Activated CD8-positive, alpha-beta T cell treated with anti-CD3 and anti-CD28 coated beads for 36 hours (primary cell): ENCODE measurements around the gene ATP1B1. TPM values are rescaled to one million over a fixed set of nuclear protein-coding genes. Genes with fewer than 3 reads are reported as not detected.

Experiments used
- ATAC-seq: fragments of 200-7000 bp; cut with Tn5 transposase; one replicate; pipeline ENCODE4 v1.10.0; 2021; ENCODE audit warnings: mild to moderate bottlenecking, moderate library complexity
- CTCF ChIA-PET: fragments of 350-600 bp; sonication (Branson Sonifier 250); formaldehyde crosslinking; loops from one replicate; lab custom pipeline; 2021; ENCODE audit warnings: antibody characterized with exemption; lab: Charles Lee
- POLR2A ChIA-PET: fragments of 350-600 bp; sonication (Branson Sonifier 250); formaldehyde crosslinking; loops from one replicate; lab custom pipeline; 2021; ENCODE audit warnings: antibody characterized with exemption; lab: Charles Lee
- DNase-seq: peaks from one replicate; pipeline ENCODE4 v3.0.0-alpha.2; 2020
- H3K27ac Mint-ChIP-seq: one replicate; pipeline ENCODE4 v1.8.0; 2021; ENCODE audit warnings: mild to moderate bottlenecking, mixed read lengths
- H3K27me3 Mint-ChIP-seq: one replicate; pipeline ENCODE4 v1.8.0; 2021; ENCODE audit warnings: mixed read lengths
- H3K36me3 Mint-ChIP-seq: one replicate; pipeline ENCODE4 v1.8.0; 2021; ENCODE audit warnings: low read depth, mixed read lengths
- H3K4me1 Mint-ChIP-seq: one replicate; pipeline ENCODE4 v1.8.0; 2021; ENCODE audit warnings: low read depth, mixed read lengths
- H3K4me3 Mint-ChIP-seq: one replicate; pipeline ENCODE4 v1.8.0; 2021; ENCODE audit warnings: mild to moderate bottlenecking, moderate library complexity, mixed read lengths
- H3K9me3 Mint-ChIP-seq: one replicate; pipeline ENCODE4 v1.8.0; 2021; ENCODE audit warnings: mixed read lengths
- CTCF ChIP-seq: fragments of 200-600 bp; IDR thresholded peaks from one replicate; pipeline ENCODE4 v1.8.0; 2022; ENCODE audit warnings: antibody characterized with exemption, mild to moderate bottlenecking
- intact Hi-C: fragments of 100-400 bp; cut with micrococcal nuclease; formaldehyde crosslinking; loops from one replicate; pipeline ENCODE4 v1.10.0; 2022
- total RNA-seq, 2 experiments: library from RNA; stranded (reverse); gene quantifications; one replicate each; pipeline ENCODE4 v1.2.3, GENCODE V29; 2021

Gene ATP1B1
- total RNA-seq, 2 experiments from 2014 or later, result 3.1 to 3.7 TPM

- intact Hi-C loops, result no loop called here
- no peak for TF ChIP-seq CTCF
- CTCF ChIA-PET, result no interaction called here
- no peaks in the 10 kb centered on the region for H3K36me3 Mint-ChIP-seq
- DNase-seq (no peak), ATAC-seq (no peak)
- no peak overlapping the region for H3K27ac Mint-ChIP-seq
- POLR2A ChIA-PET, result no interaction called here
- H3K4me1 Mint-ChIP-seq, result peaks cover 9% of the 10 kb centered on the region
- H3K4me3 Mint-ChIP-seq, result no peak overlapping the region
- peaks cover 2% of the 10 kb centered on the region for H3K9me3 Mint-ChIP-seq
- H3K27me3 Mint-ChIP-seq, result no peaks in the 10 kb centered on the region
Measured at GRCh38 chr1:169092399-169092798, 14.1 kb upstream of the ATP1B1 start.

GRCh38 chr1:169094897-169095569, 11.5 kb upstream of the ATP1B1 start:
- Mint-ChIP-seq H3K36me3 (no peaks in the 10 kb centered on the region), H3K27me3 (no peaks in the 10 kb centered on the region), H3K27ac (no peak overlapping the region), H3K4me1 (peaks cover 9% of the 10 kb centered on the region), H3K4me3 (no peak overlapping the region), H3K9me3 (peaks cover 2% of the 10 kb centered on the region)
- no peak for DNase-seq
- ChIA-PET CTCF (interaction anchor here (1.0 kb wide), 1 partner anchor 150 kb away, joined by 4 read pairs; no protein-coding TSS in a partner anchor), POLR2A (no interaction called here)
- TF ChIP-seq CTCF, result no peak
- no peak for ATAC-seq
- intact Hi-C loops, result no loop called here

- TF ChIP-seq CTCF, result no peak
- Mint-ChIP-seq H3K4me1 (peaks cover 6% of the 10 kb centered on the region), H3K27ac (no peak overlapping the region), H3K4me3 (no peak overlapping the region), H3K36me3 (no peaks in the 10 kb centered on the region), H3K27me3 (no peaks in the 10 kb centered on the region), H3K9me3 (peaks cover 2% of the 10 kb centered on the region)
- ATAC-seq, result no peak
- intact Hi-C loops, result no loop called here
- ChIA-PET CTCF (no interaction called here), POLR2A (no interaction called here)
- no peak for DNase-seq
Measured at GRCh38 chr1:169098380-169098779, 8.1 kb upstream of the ATP1B1 start.

GRCh38 chr1:169099561-169099960, 6.9 kb upstream of the ATP1B1 start:
- peaks cover 2% of the 10 kb centered on the region for H3K9me3 Mint-ChIP-seq
- no peak overlapping the region for H3K27ac Mint-ChIP-seq

More at GRCh38 chr1:169099561-169099960, 6.9 kb upstream of the ATP1B1 start:
- no peak for TF ChIP-seq CTCF
- intact Hi-C loops, result no loop called here
- Mint-ChIP-seq H3K4me3 (no peak overlapping the region), H3K4me1 (no peaks in the 10 kb centered on the region), H3K27me3 (no peaks in the 10 kb centered on the region), H3K36me3 (no peaks in the 10 kb centered on the region)
- no peak for ATAC-seq
- ChIA-PET POLR2A (interaction anchor here (0.5 kb wide), 1 partner anchor 580 kb away, joined by 4 read pairs; no protein-coding TSS in a partner anchor), CTCF (no interaction called here)
- no peak for DNase-seq
